Subcutaneous abdominal adipose tissue (tissue), 5 donors: ENCODE measurements around the gene OAS2.

Experiments
- H3K27ac ChIP-seq: one replicate; pipeline ENCODE4 v1.7.0; 2013; ENCODE audit warnings: low read depth, mild to moderate bottlenecking, inconsistent platforms, low read length, moderate library complexity
- H3K27me3 ChIP-seq, 5 donors: one replicate each; pipeline ENCODE4 v1.7.0; 2013; ENCODE audit warnings: low read length in 5 of 5, inconsistent platforms in 1 of 5; ENCODE audit not compliant: control insufficient read depth in 5 of 5, insufficient read depth in 4 of 5
- H3K36me3 ChIP-seq, 5 donors: one replicate each; pipeline ENCODE4 v1.7.0; 2013; ENCODE audit warnings: low read length in 5 of 5; ENCODE audit not compliant: control insufficient read depth in 5 of 5, insufficient read depth in 5 of 5
- H3K4me1 ChIP-seq, 5 donors: one replicate each; pipeline ENCODE4 v1.7.0; 2013; ENCODE audit warnings: low read length in 5 of 5, mild to moderate bottlenecking in 3 of 5, moderate library complexity in 1 of 5; ENCODE audit not compliant: control insufficient read depth in 5 of 5, insufficient read depth in 5 of 5
- H3K4me3 ChIP-seq, 5 donors: one replicate each; pipeline ENCODE4 v1.7.0; 2013; ENCODE audit warnings: low read length in 5 of 5, low read depth in 1 of 5
- H3K9ac ChIP-seq, 5 donors: one replicate each; pipeline ENCODE4 v1.7.0; 2013; ENCODE audit warnings: low read length in 5 of 5, mild to moderate bottlenecking in 4 of 5, moderate library complexity in 3 of 5
- H3K9me3 ChIP-seq, 5 donors: one replicate each; pipeline ENCODE4 v1.7.0; 2013; ENCODE audit warnings: low read length in 5 of 5; ENCODE audit not compliant: control insufficient read depth in 5 of 5
- donor health status: healthy.
- donor health status: healthy.
- donor health status: healthy.
- donor health status: healthy.
- donor health status: healthy.

OAS2 gene, protein sequence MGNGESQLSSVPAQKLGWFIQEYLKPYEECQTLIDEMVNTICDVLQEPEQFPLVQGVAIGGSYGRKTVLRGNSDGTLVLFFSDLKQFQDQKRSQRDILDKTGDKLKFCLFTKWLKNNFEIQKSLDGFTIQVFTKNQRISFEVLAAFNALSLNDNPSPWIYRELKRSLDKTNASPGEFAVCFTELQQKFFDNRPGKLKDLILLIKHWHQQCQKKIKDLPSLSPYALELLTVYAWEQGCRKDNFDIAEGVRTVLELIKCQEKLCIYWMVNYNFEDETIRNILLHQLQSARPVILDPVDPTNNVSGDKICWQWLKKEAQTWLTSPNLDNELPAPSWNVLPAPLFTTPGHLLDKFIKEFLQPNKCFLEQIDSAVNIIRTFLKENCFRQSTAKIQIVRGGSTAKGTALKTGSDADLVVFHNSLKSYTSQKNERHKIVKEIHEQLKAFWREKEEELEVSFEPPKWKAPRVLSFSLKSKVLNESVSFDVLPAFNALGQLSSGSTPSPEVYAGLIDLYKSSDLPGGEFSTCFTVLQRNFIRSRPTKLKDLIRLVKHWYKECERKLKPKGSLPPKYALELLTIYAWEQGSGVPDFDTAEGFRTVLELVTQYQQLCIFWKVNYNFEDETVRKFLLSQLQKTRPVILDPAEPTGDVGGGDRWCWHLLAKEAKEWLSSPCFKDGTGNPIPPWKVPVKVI

DNA sequence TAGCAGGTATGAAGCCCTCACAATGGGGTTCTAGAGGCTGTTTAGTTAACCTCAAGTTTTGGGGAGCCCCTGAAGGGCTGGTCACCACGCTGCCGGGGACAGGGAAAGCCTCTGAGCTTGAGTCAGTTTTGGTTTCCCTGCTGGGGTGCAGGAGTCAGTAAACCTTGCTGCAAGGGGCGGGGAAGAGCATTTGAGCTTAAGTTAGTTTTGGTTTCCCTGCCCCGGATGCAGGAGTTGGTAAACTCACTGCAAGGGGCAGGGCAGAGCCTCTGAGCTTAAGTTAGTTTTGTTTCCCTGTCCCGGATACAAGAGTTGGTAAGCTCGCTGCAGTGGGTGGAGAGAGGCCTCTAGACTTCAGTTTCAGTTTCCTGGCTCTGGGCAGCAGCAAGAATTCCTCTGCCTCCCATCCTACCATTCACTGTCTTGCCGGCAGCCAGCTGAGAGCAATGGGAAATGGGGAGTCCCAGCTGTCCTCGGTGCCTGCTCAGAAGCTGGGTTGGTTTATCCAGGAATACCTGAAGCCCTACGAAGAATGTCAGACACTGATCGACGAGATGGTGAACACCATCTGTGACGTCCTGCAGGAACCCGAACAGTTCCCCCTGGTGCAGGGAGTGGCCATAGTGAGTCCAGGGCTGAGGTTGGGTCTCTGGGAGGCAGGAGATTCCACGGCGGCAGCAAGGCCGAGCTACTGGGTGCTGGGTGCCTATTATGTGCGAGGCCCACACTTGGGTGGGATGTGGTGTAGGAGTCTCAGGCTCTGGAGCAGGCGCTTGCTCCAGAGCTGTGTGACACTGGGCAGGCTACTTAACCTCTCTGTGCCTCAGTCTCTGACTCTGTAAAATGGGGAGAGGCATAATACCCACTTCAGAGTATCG lies at the start of gene OAS2:
Gene OAS2, plus strand, starts transcription at position 357 of the 878 bp plus-strand sequence. Its CDS starts 90 bp downstream, at position 447.
- H3K36me3 ChIP-seq = no peaks in the 10 kb centered on the region
- peaks cover 0 to 3% (median 0%) of the 10 kb centered on the region in 5 donors for H3K9me3 ChIP-seq
- peak within 1 kb of the TSS; percentile 80 for H3K27ac ChIP-seq
- H3K4me1 ChIP-seq = peaks cover 2 to 31% (median 27%) of the 10 kb centered on the region in 5 donors
- no peaks in the 10 kb centered on the region for H3K27me3 ChIP-seq
- H3K4me3 ChIP-seq = peak within 1 kb of the TSS; percentile 71 to 96 (median 77)
- peak within 1 kb of the TSS; percentile 21 to 89 (median 73) for H3K9ac ChIP-seq

DNA sequence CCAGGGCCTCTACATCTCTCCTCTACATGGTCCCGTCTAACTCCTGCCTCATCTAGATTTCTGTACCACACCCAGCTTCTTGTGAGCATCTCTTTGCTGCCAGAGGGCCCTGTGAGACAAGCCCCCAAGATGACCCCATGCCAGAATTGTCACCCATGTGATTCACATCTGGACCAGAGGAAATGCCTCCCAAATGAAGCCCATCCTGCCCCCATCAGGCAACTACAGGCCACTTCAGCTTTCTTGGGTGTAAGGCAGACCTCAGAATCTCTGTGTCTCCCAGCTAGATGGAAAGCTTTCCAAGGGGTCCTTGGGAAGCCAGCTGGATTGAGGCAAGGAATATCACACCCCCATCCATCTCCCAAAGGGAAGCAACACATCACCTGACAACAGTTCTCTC lies 49.3 kb upstream of the OAS2 start:
- no peaks in the 10 kb centered on the region for H3K27me3 ChIP-seq
- H3K36me3 ChIP-seq = peaks cover 0 to 4% (median 0%) of the 10 kb centered on the region in 5 donors
- H3K4me3 ChIP-seq = no peak overlapping the region
- no peaks in the 10 kb centered on the region for H3K9me3 ChIP-seq
- H3K27ac ChIP-seq = no peak overlapping the region
- H3K4me1 ChIP-seq = peaks cover 3 to 10% (median 8%) of the 10 kb centered on the region in 5 donors
- no peak overlapping the region for H3K9ac ChIP-seq

DNA sequence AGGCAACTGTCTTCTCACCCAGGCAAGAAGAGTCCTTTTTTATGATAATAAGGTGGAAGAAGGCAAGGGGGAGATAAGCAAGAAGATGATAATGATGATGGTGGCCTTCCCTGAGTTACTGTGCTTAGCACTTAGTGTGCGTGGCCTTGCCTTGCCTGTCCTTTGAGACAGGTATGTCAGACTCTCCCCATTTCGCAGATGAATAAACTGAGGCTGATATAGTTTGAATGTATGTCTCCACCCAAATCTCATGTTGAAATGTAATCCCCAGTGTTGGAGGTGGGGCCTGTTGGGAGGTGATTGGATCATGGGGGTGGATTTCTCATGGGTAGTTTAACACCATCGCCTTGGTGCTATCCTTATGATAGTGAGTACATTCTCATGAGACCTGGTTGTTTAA lies 48.6 kb upstream of the OAS2 start:
- no peaks in the 10 kb centered on the region for H3K9me3 ChIP-seq
- H3K36me3 ChIP-seq = peaks cover 0 to 4% (median 0%) of the 10 kb centered on the region in 5 donors
- H3K27me3 ChIP-seq = no peaks in the 10 kb centered on the region
- peaks cover 3 to 7% (median 5%) of the 10 kb centered on the region in 5 donors for H3K4me1 ChIP-seq
- H3K27ac ChIP-seq = no peak overlapping the region
- H3K4me3 ChIP-seq = no peak overlapping the region
- no peak overlapping the region for H3K9ac ChIP-seq

GRCh38 chr12:112930350-112930749 lies 48.0 kb upstream of the OAS2 start:
- Histone ChIP-seq H3K4me1 (peaks cover 0 to under 1% (median 0%) of the 10 kb centered on the region in 5 donors), H3K27me3 (no peaks in the 10 kb centered on the region), H3K9ac (no peak overlapping the region), H3K36me3 (peaks cover 0 to 4% (median 0%) of the 10 kb centered on the region in 5 donors), H3K4me3 (no peak overlapping the region), H3K27ac (no peak overlapping the region), H3K9me3 (no peaks in the 10 kb centered on the region)

GRCh38 chr12:112932485-112933128 lies 45.7 kb upstream of the OAS2 start:
- Histone ChIP-seq H3K27me3 (no peaks in the 10 kb centered on the region), H3K4me3 (no peak overlapping the region), H3K27ac (no peak overlapping the region)

GRCh38 chr12:112933129-112933505 lies 45.2 kb upstream of the OAS2 start:
- H3K27me3 ChIP-seq = no peaks in the 10 kb centered on the region
- H3K36me3 ChIP-seq = peaks cover 0 to 4% (median 0%) of the 10 kb centered on the region in 5 donors
- H3K9ac ChIP-seq = no peak overlapping the region
- no peak overlapping the region for H3K4me3 ChIP-seq
- H3K9me3 ChIP-seq = no peaks in the 10 kb centered on the region
- peaks cover 0 to 5% (median 0%) of the 10 kb centered on the region in 5 donors for H3K4me1 ChIP-seq
- no peak overlapping the region for H3K27ac ChIP-seq

More at GRCh38 chr12:112932485-112933128, 45.7 kb upstream of the OAS2 start:
- Histone ChIP-seq H3K4me1 (no peaks in the 10 kb centered on the region), H3K9me3 (no peaks in the 10 kb centered on the region), H3K9ac (no peak overlapping the region), H3K36me3 (peaks cover 0 to 4% (median 0%) of the 10 kb centered on the region in 5 donors)

GRCh38 chr12:112936264-112936663 lies 42.1 kb upstream of the OAS2 start:
- Histone ChIP-seq H3K27me3 (no peaks in the 10 kb centered on the region), H3K9ac (no peak overlapping the region), H3K4me3 (no peak overlapping the region), H3K36me3 (no peaks in the 10 kb centered on the region), H3K27ac (no peak overlapping the region), H3K9me3 (no peaks in the 10 kb centered on the region), H3K4me1 (peaks cover 3 to 25% (median 15%) of the 10 kb centered on the region in 5 donors)

DNA sequence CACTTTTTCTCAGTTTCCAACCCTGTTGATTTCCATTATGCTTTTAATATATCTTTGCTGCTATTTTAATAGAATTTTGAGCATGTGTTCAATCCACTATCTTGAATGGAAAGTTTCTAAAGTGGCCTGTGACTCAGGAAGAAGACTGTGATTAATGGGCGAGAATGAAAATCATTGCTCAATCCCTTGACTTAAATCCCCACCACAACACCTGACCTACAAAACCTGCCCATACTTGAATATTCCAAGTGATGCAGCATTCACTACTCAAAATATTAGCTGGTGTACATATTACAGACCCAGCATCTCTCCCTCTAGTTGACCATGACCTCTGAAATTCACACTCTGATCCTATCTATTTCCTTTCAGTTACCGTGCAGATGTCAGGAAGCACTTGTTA lies 41.4 kb upstream of the OAS2 start:
- H3K27me3 ChIP-seq = no peaks in the 10 kb centered on the region
- H3K9me3 ChIP-seq = no peaks in the 10 kb centered on the region
- peaks cover 3 to 25% (median 15%) of the 10 kb centered on the region in 5 donors for H3K4me1 ChIP-seq
- peaks cover 0 to 5% (median 4%) of the 10 kb centered on the region in 5 donors for H3K36me3 ChIP-seq
- H3K27ac ChIP-seq = peak overlapping the region; percentile 64
- H3K4me3 ChIP-seq = no peak overlapping the region
- no peak overlapping the region for H3K9ac ChIP-seq
